ENCODE measurements around the gene ATRNL1. TPM values are rescaled to one million over a fixed set of nuclear protein-coding genes. Genes with fewer than 3 reads are reported as not detected.
"Not testable (repeated sequence)": the region's sequence is repeated elsewhere in the genome, so short reads cannot be mapped to it uniquely, and the experiment has no call there.

Gene ATRNL1
- total RNA-seq, 4 donors from 2014 or later = 3.5 to 27.2 (median 4.1) TPM

DNA sequence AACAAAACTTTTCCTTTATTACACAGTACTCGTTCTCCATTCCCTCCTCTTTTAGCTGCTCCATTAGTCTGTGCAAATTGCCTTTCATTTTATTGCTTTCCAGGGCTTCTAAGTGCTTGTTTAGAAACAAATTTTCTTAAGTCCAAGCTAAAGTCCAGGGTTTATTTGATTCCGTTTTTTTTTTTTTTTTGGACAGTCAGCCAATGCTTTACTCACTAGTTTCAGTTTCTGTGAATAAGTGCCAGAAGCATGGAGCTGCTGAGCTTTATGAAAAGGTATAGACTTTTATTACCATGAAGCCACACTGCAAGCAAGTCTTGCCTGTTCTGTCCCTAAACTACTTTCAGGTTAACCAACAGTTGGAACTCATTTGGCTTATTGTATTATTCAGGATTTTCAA, 724.8 kb downstream of the ATRNL1 start:
- no peak overlapping the region for H3K27ac ChIP-seq
- TF ChIP-seq, protein P1, sequence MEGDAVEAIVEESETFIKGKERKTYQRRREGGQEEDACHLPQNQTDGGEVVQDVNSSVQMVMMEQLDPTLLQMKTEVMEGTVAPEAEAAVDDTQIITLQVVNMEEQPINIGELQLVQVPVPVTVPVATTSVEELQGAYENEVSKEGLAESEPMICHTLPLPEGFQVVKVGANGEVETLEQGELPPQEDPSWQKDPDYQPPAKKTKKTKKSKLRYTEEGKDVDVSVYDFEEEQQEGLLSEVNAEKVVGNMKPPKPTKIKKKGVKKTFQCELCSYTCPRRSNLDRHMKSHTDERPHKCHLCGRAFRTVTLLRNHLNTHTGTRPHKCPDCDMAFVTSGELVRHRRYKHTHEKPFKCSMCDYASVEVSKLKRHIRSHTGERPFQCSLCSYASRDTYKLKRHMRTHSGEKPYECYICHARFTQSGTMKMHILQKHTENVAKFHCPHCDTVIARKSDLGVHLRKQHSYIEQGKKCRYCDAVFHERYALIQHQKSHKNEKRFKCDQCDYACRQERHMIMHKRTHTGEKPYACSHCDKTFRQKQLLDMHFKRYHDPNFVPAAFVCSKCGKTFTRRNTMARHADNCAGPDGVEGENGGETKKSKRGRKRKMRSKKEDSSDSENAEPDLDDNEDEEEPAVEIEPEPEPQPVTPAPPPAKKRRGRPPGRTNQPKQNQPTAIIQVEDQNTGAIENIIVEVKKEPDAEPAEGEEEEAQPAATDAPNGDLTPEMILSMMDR (IDR thresholded peaks at IDR 0.05) = no peak
- TF ChIP-seq POLR2A (IDR thresholded peaks at IDR 0.05) = no peak
- no peaks in the 10 kb centered on the region for H3K9me3 ChIP-seq
- no peaks in the 10 kb centered on the region for H3K4me1 ChIP-seq
- no peaks in the 10 kb centered on the region for H3K27me3 ChIP-seq
- no peak overlapping the region for H3K4me3 ChIP-seq
- DNase-seq = no peak
- no peaks in the 10 kb centered on the region for H3K36me3 ChIP-seq

DNA sequence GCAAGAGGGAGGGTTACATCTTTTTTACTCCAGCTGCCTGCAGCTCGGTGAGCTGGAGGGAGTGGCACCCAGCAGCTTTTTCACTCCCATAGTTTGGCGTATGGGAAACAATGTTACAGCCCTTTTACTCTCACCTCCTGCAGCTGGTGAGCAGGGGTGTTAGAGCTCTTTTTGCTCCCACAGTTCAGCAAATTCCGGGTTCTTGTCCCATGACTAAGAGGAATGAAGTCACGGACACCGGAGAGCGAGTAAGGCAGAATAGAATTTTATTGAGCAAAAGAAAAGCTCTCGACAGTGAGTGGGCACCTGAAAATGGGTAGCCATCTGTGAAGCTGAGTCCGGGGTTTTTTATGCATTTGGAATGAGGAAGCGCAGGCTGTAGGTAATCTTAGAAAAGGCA, 733.2 kb downstream of the ATRNL1 start:
- DNase-seq = no peak
- H3K27ac ChIP-seq = no peak overlapping the region

DNA sequence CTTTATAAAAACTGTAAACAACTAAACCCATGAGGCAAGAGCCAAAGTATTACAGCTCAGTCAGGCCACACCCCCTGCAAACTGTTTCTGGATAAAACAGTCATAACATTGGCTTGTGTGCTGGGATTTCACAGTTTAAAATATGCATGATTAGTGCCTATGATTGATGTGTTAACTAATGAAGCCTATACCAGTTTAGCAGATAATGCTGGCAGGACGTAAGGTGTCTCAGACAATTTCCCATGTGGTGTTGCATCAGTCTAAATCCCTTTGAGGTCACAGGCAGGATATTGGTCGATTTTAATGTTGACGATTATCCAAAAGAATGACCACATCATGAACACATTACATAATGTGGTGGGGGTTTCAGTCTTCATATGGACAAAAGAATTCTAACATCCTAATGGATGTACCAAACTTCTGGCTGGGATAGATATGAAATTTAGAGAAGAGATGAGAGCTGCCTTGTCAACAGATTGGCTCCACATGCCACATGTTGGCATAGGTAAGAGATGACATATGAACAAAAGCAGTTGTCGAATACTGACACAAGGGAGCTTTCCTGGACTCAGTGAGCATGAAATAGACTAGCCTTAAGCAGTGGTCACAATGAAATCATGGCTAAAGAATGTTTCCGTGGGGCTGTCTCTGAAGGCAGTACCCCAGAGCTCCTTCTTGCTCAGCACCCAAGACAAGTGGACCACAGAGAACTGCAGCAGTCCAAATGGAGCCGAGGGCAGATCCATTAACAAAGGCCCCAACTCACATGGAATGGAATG, 734.3 kb downstream of the ATRNL1 start:
- H3K4me1 ChIP-seq = no peaks in the 10 kb centered on the region
- no peaks in the 10 kb centered on the region for H3K9me3 ChIP-seq
- no peak for DNase-seq
- no peak for TF ChIP-seq POLR2A (IDR thresholded peaks at IDR 0.05)
- TF ChIP-seq, protein P1 (IDR thresholded peaks at IDR 0.05) = no peak
- H3K36me3 ChIP-seq = no peaks in the 10 kb centered on the region
- no peak overlapping the region for H3K27ac ChIP-seq
- no peak overlapping the region for H3K4me3 ChIP-seq
- H3K27me3 ChIP-seq = no peaks in the 10 kb centered on the region

More for the DNA sequence above, 733.2 kb downstream of the ATRNL1 start:
- H3K9me3 ChIP-seq = no peaks in the 10 kb centered on the region
- TF ChIP-seq POLR2A (IDR thresholded peaks at IDR 0.05) = no peak
- TF ChIP-seq, protein P1 (IDR thresholded peaks at IDR 0.05) = no peak
- H3K27me3 ChIP-seq = no peaks in the 10 kb centered on the region
- H3K36me3 ChIP-seq = no peaks in the 10 kb centered on the region
- H3K4me1 ChIP-seq = no peaks in the 10 kb centered on the region
- no peak overlapping the region for H3K4me3 ChIP-seq

DNA sequence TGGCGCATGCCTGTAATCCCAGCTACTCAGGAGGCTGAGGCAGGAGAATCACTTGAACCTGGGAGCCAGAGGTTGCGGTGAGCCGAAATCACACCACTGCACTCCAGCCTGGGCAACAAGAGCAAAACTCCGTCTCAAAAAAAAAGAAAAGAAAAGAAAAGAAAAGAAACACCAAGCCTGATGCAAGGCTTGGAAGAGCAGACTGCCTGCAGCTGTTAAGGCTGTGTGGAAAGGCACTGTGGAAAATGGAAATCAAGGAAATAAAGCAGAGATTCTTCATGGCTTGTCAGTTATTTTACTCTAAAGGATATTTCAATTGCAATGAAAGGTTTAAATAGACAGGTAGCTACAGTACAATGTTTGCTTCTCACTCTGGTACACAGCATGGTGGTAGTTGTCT, 735.0 kb downstream of the ATRNL1 start:
- H3K9me3 ChIP-seq, H3K4me3 ChIP-seq, H3K4me1 ChIP-seq, H3K27me3 ChIP-seq, H3K27ac ChIP-seq, H3K36me3 ChIP-seq, DNase-seq: not testable (repeated sequence)

DNA sequence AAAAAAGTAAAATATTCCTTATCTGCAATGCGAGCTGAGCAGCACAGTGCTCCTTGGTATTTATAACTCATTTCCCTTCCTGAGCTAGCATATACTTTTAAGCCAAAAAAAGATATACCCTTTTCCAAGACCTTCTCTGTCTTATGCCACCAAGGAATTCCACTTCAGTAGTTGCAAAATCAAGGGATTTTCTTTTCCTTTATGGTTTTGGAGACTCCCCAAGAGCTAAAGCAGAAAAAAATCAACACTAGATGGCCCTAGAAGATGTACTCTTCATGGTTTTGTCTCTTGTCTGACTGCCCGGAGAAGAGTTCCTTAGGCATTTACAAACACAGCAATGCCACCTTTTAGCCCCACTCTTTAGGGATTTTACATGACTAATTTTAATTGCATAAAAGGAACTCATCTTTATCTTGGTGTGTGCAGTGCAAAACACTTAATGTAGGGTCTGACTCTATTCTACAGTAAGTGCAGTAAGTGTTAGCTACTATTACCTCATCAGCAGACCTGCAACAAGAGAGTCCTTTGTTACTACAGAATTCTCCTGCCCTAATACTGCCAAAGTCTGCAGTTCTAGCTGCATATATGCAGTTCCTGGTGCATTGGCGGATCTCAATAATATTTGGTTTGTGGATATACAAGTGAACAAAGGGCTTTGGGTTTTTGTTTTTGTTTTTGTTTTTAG, 736.5 kb downstream of the ATRNL1 start:
- H3K27ac ChIP-seq = no peak overlapping the region
- TF ChIP-seq, protein P1 (IDR thresholded peaks at IDR 0.05) = no peak
- no peak for TF ChIP-seq POLR2A (IDR thresholded peaks at IDR 0.05)
- H3K4me1 ChIP-seq = no peaks in the 10 kb centered on the region
- H3K36me3 ChIP-seq = no peaks in the 10 kb centered on the region
- no peak for DNase-seq
- no peaks in the 10 kb centered on the region for H3K9me3 ChIP-seq
- H3K27me3 ChIP-seq = no peaks in the 10 kb centered on the region
- H3K4me3 ChIP-seq = no peak overlapping the region

DNA sequence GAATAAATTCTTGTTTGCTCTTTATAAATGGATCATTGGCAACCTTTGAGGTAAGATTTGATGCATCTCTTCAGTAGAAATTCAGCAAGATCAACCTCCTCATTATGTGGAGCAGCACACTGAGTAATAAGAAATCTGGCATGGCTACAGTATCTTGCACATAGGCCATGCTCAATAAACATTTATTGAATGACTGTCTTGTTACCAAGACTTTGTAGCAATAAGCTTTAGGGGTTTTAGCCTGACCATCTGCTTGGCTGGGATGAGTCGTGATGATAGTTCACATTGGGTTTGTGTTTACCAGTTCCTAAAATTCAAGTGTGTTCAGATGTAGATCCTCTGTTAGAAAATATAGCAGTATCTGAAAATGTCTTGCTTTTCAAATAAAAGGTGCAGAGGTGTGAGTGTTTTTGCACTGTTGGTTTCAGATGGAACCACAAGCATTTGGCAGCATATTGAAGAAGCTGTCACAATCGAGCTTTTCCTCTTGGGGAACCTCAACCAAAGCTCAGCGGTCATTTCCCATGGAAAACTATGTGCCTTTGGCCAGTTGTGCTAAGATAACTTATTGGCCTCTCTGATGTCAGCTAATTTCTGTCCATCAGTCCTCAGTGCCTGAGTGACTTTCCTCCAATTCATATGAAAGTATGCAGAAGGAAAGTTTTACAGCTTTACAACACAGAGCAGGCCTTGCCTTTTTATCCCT, 737.3 kb downstream of the ATRNL1 start:
- DNase-seq = no peak

More for the DNA sequence above, 737.3 kb downstream of the ATRNL1 start:
- H3K36me3 ChIP-seq = no peaks in the 10 kb centered on the region
- H3K9me3 ChIP-seq = no peaks in the 10 kb centered on the region
- no peak overlapping the region for H3K27ac ChIP-seq
- H3K27me3 ChIP-seq = no peaks in the 10 kb centered on the region
- H3K4me1 ChIP-seq = no peaks in the 10 kb centered on the region
- no peak overlapping the region for H3K4me3 ChIP-seq
- TF ChIP-seq POLR2A (IDR thresholded peaks at IDR 0.05) = no peak
- TF ChIP-seq, protein P1 (IDR thresholded peaks at IDR 0.05) = no peak

All from Peyer's patch (tissue), 4 donors.